GM21515 (cell line): ENCODE measurements around the gene CFAP70.

Experiments
- ATAC-seq: cut with Tn5 transposase; IDR thresholded peaks from one replicate; pipeline ENCODE4 v1.9.1; 2021; ENCODE audit not compliant: unreplicated experiment

Gene CFAP70

GRCh38 chr10:73218431-73219191 is 140.1 kb downstream of the CFAP70 start:
- ATAC-seq: no peak

GRCh38 chr10:73217628-73218027 is 141.0 kb downstream of the CFAP70 start:
- ATAC-seq: no peak

DNA sequence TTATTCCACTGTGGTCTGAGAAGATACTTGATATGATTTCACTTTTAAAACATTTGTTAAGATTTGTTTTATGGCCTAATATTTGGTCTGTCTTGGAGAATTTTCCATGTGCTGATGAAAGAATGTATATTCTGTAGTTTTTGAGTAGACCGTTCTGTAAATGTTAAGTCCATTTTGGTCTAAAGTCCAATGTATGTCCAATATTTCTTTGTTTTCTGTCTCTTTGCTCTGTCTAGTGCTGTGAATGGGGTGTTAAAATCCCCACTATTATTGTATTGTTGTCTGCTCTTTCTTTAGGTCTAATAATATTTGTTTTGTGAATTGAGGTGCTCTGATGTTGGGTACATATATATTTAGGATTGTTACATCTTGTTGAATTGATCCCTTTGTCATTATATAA is 142.9 kb downstream of the CFAP70 start:
- no peak for ATAC-seq

- ATAC-seq: no peak
Observed at GRCh38 chr10:73211106-73211811, 147.4 kb downstream of the CFAP70 start.

- no peak for ATAC-seq
Observed at GRCh38 chr10:73210395-73211105, 148.1 kb downstream of the CFAP70 start.

DNA sequence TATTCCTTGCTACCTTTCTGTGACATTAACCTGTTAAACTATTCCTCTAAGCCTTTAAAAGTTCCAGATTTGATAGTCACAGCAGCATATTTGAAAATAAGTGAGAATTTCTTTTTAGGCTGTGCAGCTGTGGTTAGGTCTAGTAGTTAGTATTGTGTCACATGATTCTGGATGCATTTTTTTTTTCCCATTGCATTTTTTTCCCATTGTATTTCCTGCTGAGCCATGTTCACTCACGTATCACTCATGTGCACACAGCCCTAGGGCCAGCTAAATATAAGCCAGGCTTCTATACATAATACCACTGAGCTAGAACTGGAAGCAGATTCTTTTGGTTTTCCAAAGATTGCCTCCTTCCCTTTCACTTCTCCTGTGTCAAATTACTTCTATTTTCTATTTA is 149.0 kb downstream of the CFAP70 start:
- ATAC-seq: no peak

GRCh38 chr10:73207883-73208282 is 150.8 kb downstream of the CFAP70 start:
- no peak for ATAC-seq

DNA sequence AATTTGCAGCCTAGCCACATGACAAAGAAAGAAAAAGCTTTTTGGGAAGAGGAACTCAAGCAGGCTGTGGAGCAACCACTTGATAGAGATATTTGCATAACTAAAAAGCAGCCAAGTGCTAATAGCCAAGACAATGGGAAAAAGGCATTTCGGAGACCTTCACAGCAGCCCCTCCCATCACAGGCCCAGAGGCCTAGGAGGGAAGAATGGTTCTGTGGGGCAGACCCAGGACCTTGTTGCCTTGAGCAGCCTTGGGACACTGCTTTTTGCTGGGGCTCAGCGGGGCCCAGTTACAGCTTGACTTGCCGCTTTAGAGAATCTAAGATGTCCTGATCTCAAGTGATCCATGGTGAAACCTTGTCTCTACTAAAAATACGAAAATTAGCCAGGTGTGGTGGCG is 152.3 kb downstream of the CFAP70 start:
- ATAC-seq: no peak

- no peak for ATAC-seq
Observed at GRCh38 chr10:73205890-73206289, 152.8 kb downstream of the CFAP70 start.

DNA sequence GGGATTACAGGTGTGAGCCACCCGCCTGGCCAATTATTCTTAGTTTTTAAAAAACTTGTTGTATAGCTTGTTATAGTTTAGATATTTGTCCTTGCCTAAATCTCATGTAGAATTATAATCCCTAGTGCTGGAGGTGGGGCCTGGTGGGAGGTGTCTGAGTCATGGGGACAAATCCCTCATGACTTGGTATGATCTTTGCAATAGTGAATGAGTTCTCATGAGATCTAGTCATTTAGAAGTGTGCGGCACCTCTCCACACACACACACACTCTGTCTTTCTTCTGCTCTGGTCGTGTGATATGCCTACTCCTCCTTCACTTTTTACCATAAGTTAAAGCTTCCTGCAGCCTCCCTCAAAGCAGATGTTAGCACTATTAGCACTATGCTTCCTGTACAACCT is 153.6 kb downstream of the CFAP70 start:
- no peak for ATAC-seq
